H1 (cell line): ENCODE data around the gene SLC2A2. TPM values are rescaled to one million over a fixed set of nuclear protein-coding genes. Genes with fewer than 3 reads are reported as not detected.

Experiments used
- CTCF ChIA-PET: fragments of 300-600 bp; sonication (Branson Sonifier 250); formaldehyde crosslinking; loops from one replicate; lab custom pipeline; 2021; ENCODE audit not compliant: partially characterized antibody; lab: Charles Lee
- POLR2A ChIA-PET: fragments of 300-600 bp; sonication (Branson Sonifier 250); formaldehyde crosslinking; loops from one replicate; lab custom pipeline; 2021; ENCODE audit warnings: inconsistent platforms; ENCODE audit not compliant: partially characterized antibody; lab: Charles Lee
- DNase-seq, 2 experiments: peaks; one replicate each; pipeline versions ENCODE4 v3.0.0 to v3.0.0-alpha.2; 2010 to 2022; ENCODE audit warnings: low spot score in 2 of 2, low read depth in 1 of 2, mixed read lengths in 1 of 2
- FAIRE-seq: peaks from 2 replicates; lab custom pipeline; 2011; peaks lifted over from hg19 to GRCh38; lab: Jason Lieb, UNC
- H2AFZ ChIP-seq: 2 replicates; pipeline ENCODE4 v1.8.1; 2012; ENCODE audit warnings: low read length, inconsistent platforms
- H2AK5ac ChIP-seq: 2 replicates; pipeline ENCODE4 v1.6.1; 2013; ENCODE audit warnings: low read depth, low read length
- H2BK120ac ChIP-seq: replicated peaks from 2 replicates; pipeline ENCODE3; 2013; ENCODE audit warnings: low read depth, low read length, inconsistent platforms
- H2BK12ac ChIP-seq: 2 replicates; pipeline ENCODE4 v1.6.1; 2013; ENCODE audit warnings: low read depth, low read length
- H2BK15ac ChIP-seq: 2 replicates; pipeline ENCODE4 v1.6.1; 2013; ENCODE audit warnings: low read length
- H2BK20ac ChIP-seq: 2 replicates; pipeline ENCODE4 v1.6.1; 2013; ENCODE audit warnings: low read length
- H2BK5ac ChIP-seq: 2 replicates; pipeline ENCODE4 v1.6.1; 2013; ENCODE audit warnings: low read depth, low read length
- H3K14ac ChIP-seq: 2 replicates; pipeline ENCODE4 v1.6.1; 2013; ENCODE audit warnings: inconsistent platforms; ENCODE audit not compliant: insufficient read length
- H3K18ac ChIP-seq: 2 replicates; pipeline ENCODE4 v1.6.1; 2013; ENCODE audit warnings: low read length; ENCODE audit errors: extremely low read depth
- H3K23ac ChIP-seq: 2 replicates; pipeline ENCODE4 v1.6.1; 2013; ENCODE audit warnings: inconsistent platforms; ENCODE audit not compliant: insufficient read length
- H3K23me2 ChIP-seq: 2 replicates; pipeline ENCODE4 v1.6.1; 2013; ENCODE audit warnings: low read depth, low read length
- H3K27ac ChIP-seq: 2 replicates; pipeline ENCODE4 v1.6.1; 2011; ENCODE audit warnings: low read depth, low read length, inconsistent platforms
- H3K27me3 ChIP-seq, 4 experiments: replicated peaks in 1 of 4; 1 replicate in 1 of 4; 2 replicates in 3 of 4; pipeline versions ENCODE4 v1.6.1 to v1.8.1; 2011 to 2013; ENCODE audit warnings: low read length in 3 of 4, mild to moderate bottlenecking in 3 of 4, inconsistent platforms in 2 of 4, mixed read lengths in 2 of 4, moderate library complexity in 1 of 4; ENCODE audit not compliant: control insufficient read depth in 3 of 4, insufficient read depth in 3 of 4; ENCODE audit errors: extremely low read depth in 1 of 4
- H3K36me3 ChIP-seq, 4 experiments: 2 replicates each; pipeline versions ENCODE4 v1.6.1 to v1.8.1; 2011 to 2013; ENCODE audit warnings: mild to moderate bottlenecking in 4 of 4, low read length in 3 of 4, moderate library complexity in 2 of 4, control low read depth in 1 of 4, inconsistent platforms in 1 of 4; ENCODE audit not compliant: insufficient read depth in 4 of 4, control insufficient read depth in 2 of 4
- H3K4ac ChIP-seq: replicated peaks from 2 replicates; pipeline ENCODE3; 2013; ENCODE audit warnings: low read length, low read depth, mixed read lengths, inconsistent platforms; ENCODE audit not compliant: insufficient read length
- H3K4me1 ChIP-seq, 4 experiments: replicated peaks in 1 of 4; 1 replicate in 1 of 4; 2 replicates in 3 of 4; pipeline versions ENCODE4 v1.6.1 to v1.8.1; 2011 to 2013; ENCODE audit warnings: low read length in 3 of 4, inconsistent platforms in 2 of 4, mixed read lengths in 1 of 4; ENCODE audit not compliant: insufficient read depth in 4 of 4, control insufficient read depth in 3 of 4
- H3K4me2 ChIP-seq, 2 experiments: 2 replicates each; pipeline versions ENCODE4 v1.6.1 to v1.8.1; 2011 to 2013; ENCODE audit warnings: low read depth in 2 of 2, low read length in 2 of 2, control low read depth in 1 of 2, inconsistent platforms in 1 of 2, mild to moderate bottlenecking in 1 of 2; ENCODE audit not compliant: insufficient read depth in 1 of 2
- H3K4me3 ChIP-seq, 4 experiments: fragments of 200-600, 300-600 bp in 1 of 4; sonication (generic), shearing (Covaris generic), sonication (Bioruptor Twin) in 1 of 4; 2 replicates each; pipeline versions ENCODE4 v1.5.1 to v1.8.1; 2011 to 2016; ENCODE audit warnings: low read length in 4 of 4, low read depth in 3 of 4, control low read depth in 2 of 4, inconsistent platforms in 2 of 4, mild to moderate bottlenecking in 2 of 4, mixed read lengths in 1 of 4, moderate library complexity in 1 of 4; ENCODE audit not compliant: insufficient read depth in 2 of 4; ENCODE audit errors: extremely low read depth in 1 of 4
- H3K56ac ChIP-seq: replicated peaks from 2 replicates; pipeline ENCODE3; 2013; ENCODE audit warnings: low read depth, mild to moderate bottlenecking, mixed read lengths, low read length, inconsistent platforms; ENCODE audit not compliant: insufficient read length
- H3K79me1 ChIP-seq: 2 replicates; pipeline ENCODE4 v1.6.1; 2013; ENCODE audit warnings: low read depth, low read length, control low read depth
- H3K79me2 ChIP-seq, 2 experiments: 2 replicates each; pipeline versions ENCODE4 v1.6.1 to v1.8.1; 2012 to 2013; ENCODE audit warnings: low read length in 2 of 2, mild to moderate bottlenecking in 2 of 2, inconsistent platforms in 1 of 2; ENCODE audit not compliant: insufficient read depth in 2 of 2, control insufficient read depth in 1 of 2
- H3K9ac ChIP-seq, 4 experiments: replicated peaks in 1 of 4; 1 replicate in 1 of 4; 2 replicates in 3 of 4; pipeline versions ENCODE4 v1.6.1 to v1.8.1; 2011 to 2013; ENCODE audit warnings: low read depth in 3 of 4, low read length in 3 of 4, control low read depth in 2 of 4, mild to moderate bottlenecking in 2 of 4, moderate library complexity in 2 of 4, inconsistent platforms in 1 of 4; ENCODE audit errors: extremely low read depth in 1 of 4
- H3K9me3 ChIP-seq, 2 experiments: 2 replicates each; pipeline versions ENCODE4 v1.6.1 to v1.8.1; 2012 to 2013; ENCODE audit warnings: mild to moderate bottlenecking in 2 of 2, moderate library complexity in 2 of 2, control low read depth in 1 of 2, inconsistent platforms in 1 of 2, low read depth in 1 of 2, low read length in 1 of 2, mixed read lengths in 1 of 2; ENCODE audit not compliant: insufficient read depth in 2 of 2
- H4K20me1 ChIP-seq, 2 experiments: replicated peaks in 1 of 2; 2 replicates each; pipeline versions ENCODE3 to v1.8.1; 2011 to 2013; ENCODE audit warnings: inconsistent platforms in 2 of 2, low read length in 2 of 2, mild to moderate bottlenecking in 1 of 2; ENCODE audit not compliant: insufficient read depth in 2 of 2, control insufficient read depth in 1 of 2
- H4K5ac ChIP-seq: 2 replicates; pipeline ENCODE4 v1.6.1; 2013; ENCODE audit warnings: low read length, low read depth, mixed read lengths, inconsistent platforms; ENCODE audit not compliant: insufficient read length
- H4K8ac ChIP-seq: 2 replicates; pipeline ENCODE4 v1.8.0; 2013; ENCODE audit warnings: mild to moderate bottlenecking, moderate library complexity, low read length, inconsistent platforms; ENCODE audit not compliant: insufficient read depth; ENCODE audit errors: extremely low read depth
- H4K91ac ChIP-seq: replicated peaks from 2 replicates; pipeline ENCODE3; 2013; ENCODE audit warnings: low read length, mixed read lengths, inconsistent platforms; ENCODE audit not compliant: insufficient read length
- CEBPB ChIP-seq: IDR thresholded peaks from 2 replicates; pipeline ENCODE4 v1.6.1; 2012; ENCODE audit warnings: low read depth, low read length
- SIRT6 ChIP-seq: IDR thresholded peaks from one replicate; pipeline ENCODE4 v1.7.1; 2012; ENCODE audit warnings: low read length, inconsistent platforms
- WGBS, 2 experiments: shearing (Covaris generic) in 1 of 2; methylation state at CpG; one replicate each; pipeline versions ENCODE4 v1.1.6 to v1.1.7; 2013 to 2015; ENCODE audit warnings: low lambda C conversion rate in 2 of 2, mixed read lengths in 2 of 2, inconsistent platforms in 1 of 2, low coverage in 1 of 2, missing lambda C conversion rate in 1 of 2; ENCODE audit not compliant: insufficient replicate concordance in 2 of 2, insufficient coverage in 1 of 2, insufficient read length in 1 of 2; ENCODE audit errors: extremely low coverage in 1 of 2, missing lambda C conversion rate in 1 of 2; 5-methylcytosine and 5-hydroxymethylcytosine counted together
- polyA plus RNA-seq, 7 experiments: library from polyadenylated mRNA; depleted of rRNA in 3 of 7; stranded (reverse) in 5 of 7; unstranded in 2 of 7; fragments of >200 nt in 5 of 7; fragments of 200-250 nt in 2 of 7; gene quantifications; 1 replicate in 5 of 7; 2 replicates in 1 of 7; 4 replicates in 1 of 7; pipeline versions ENCODE4 v1.2.1 to v1.2.3, GENCODE V29; 2011 to 2013; ENCODE audit warnings: missing spikeins in 2 of 7, mixed read lengths in 2 of 7
- total RNA-seq: library from RNA; stranded (reverse); fragmentation: NEBNext Ultra II Directional; extraction: Animal tissue kit (Norgen Biotek cat#: 25700); gene quantifications from 2 replicates; pipeline ENCODE4 v1.2.1, GENCODE V29; 2021

Gene SLC2A2
- total and polyA plus RNA-seq, 2 of the 8 experiments (the other 6 are each of a cell fraction or from before 2014, with no cell fraction given), result not detected

- no peak overlapping the region for H2BK12ac ChIP-seq
- no peak overlapping the region for H3K14ac ChIP-seq
- DNase-seq, result no peak
- H3K79me1 ChIP-seq, result no peaks in the 10 kb centered on the region
- H3K4me3 ChIP-seq, result no peak overlapping the region
- H3K27me3 ChIP-seq, result no peaks in the 10 kb centered on the region
- H2AFZ ChIP-seq, result no peak overlapping the region
- no peaks in the 10 kb centered on the region for H3K79me2 ChIP-seq
- H3K4me2 ChIP-seq, result no peak overlapping the region
- H3K36me3 ChIP-seq, result no peaks in the 10 kb centered on the region
- no peak overlapping the region for H2BK5ac ChIP-seq
- H4K91ac ChIP-seq, result no peak overlapping the region
- H3K23ac ChIP-seq, result no peak overlapping the region
- no peaks in the 10 kb centered on the region for H3K4me1 ChIP-seq
- no peak overlapping the region for H2AK5ac ChIP-seq
- H2BK120ac ChIP-seq, result no peak overlapping the region
- H3K27ac ChIP-seq, result no peak overlapping the region
- H3K23me2 ChIP-seq, result no peaks in the 10 kb centered on the region
- no peaks in the 10 kb centered on the region for H4K20me1 ChIP-seq
- no peak overlapping the region for H3K56ac ChIP-seq
- H2BK15ac ChIP-seq, result no peak overlapping the region
- ChIA-PET CTCF (interaction anchor here (0.6 to 1.0 kb wide), 3 partner anchors 35 to 1713 kb away, joined by 3 to 5 read pairs (median 3); no protein-coding TSS in a partner anchor), POLR2A (no interaction called here)
- no peak overlapping the region for H3K18ac ChIP-seq
- TF ChIP-seq CEBPB, result peak; percentile 47; the same call in 1 of the 2 replicates
- no peak for TF ChIP-seq SIRT6
- no peak overlapping the region for H3K9ac ChIP-seq
- H4K8ac ChIP-seq, result no peak overlapping the region
- WGBS, 2 experiments, result 92% methylated on average over 5 of the region's 5 CpGs; no CpG with 5 or more reads in 1 of the 2 experiments
- H3K9me3 ChIP-seq, result no peaks in the 10 kb centered on the region
- no peak overlapping the region for H4K5ac ChIP-seq
- peak; percentile 13 for FAIRE-seq
- H2BK20ac ChIP-seq, result no peak overlapping the region
- H3K4ac ChIP-seq, result no peak overlapping the region
These were observed 12.4 kb downstream of the SLC2A2 start for GRCh38 chr3:171013822-171014748.
